ENCODE measurements around the gene TNFRSF1B. TPM values are rescaled to one million over a fixed set of nuclear protein-coding genes. Genes with fewer than 3 reads are reported as not detected.

Gene TNFRSF1B
- total RNA-seq, 1 experiment from 2014 or later, result 0.61 TPM

DNA sequence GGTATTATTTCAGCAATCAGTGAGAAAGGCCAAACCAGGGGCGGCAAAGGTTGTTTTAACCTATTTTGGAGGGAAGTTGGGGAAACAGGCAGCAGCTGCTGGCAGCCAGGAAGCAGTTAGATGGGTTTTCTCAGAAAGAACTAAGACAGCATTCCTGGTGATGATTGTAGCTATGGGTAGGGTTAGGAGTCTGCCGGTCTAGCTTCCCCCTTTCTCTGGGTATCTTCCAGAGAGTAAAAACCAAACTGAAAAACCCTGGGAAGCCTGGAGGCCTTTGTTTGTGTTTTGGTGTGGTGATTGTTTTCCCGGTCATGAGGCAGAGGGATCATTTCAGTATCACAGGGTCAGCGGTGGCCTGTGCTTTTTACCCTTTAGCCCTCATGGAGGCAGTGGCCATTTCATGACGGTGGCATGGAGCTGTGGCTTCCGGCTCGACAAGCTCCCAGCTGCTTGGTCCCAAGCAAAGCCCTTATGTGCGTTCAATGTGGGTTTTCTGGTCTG, 19.5 kb upstream of the TNFRSF1B start:
- peaks cover 0 to 4% of the 10 kb centered on the region in 2 experiments; a peak in 1 of 4 replicates for H3K9me3 ChIP-seq (ENCODE audit: control insufficient read depth in 1 of 2, insufficient read depth in 1 of 2, low read depth in 1 of 2, low read length in 2 of 2)
- H2AFZ ChIP-seq (ENCODE audit: low read depth, low read length, poor library complexity, severe bottlenecking), result peak overlapping the region; percentile 41
- intact Hi-C loops (cut with micrococcal nuclease), result no loop called here
- H3K9me2 ChIP-seq (ENCODE audit: insufficient read depth), result no peaks in the 10 kb centered on the region
- ATAC-seq (no peak), DNase-seq (ENCODE audit: low read depth, low spot score) (no peak)
- POLR2A ChIA-PET, result no interaction called here
- TF ChIP-seq EZH2phosphoT487 (IDR thresholded peaks at IDR 0.05; ENCODE audit: borderline replicate concordance) (no peak), EZH2 (IDR thresholded peaks at IDR 0.05) (no peak), EGR1 (IDR thresholded peaks at IDR 0.05; ENCODE audit: low read depth) (no peak), ZNF274 (IDR thresholded peaks at IDR 0.05; ENCODE audit: low read depth, low read length) (no peak), CTCF (IDR thresholded peaks at IDR 0.05 in 2 of 3, conservative IDR thresholded peaks at IDR 0.05 in 1 of 3; ENCODE audit: borderline replicate concordance in 1 of 3, insufficient read depth in 1 of 3, low read depth in 2 of 3, low read length in 2 of 3) (no peak), SP1 (IDR thresholded peaks at IDR 0.05; ENCODE audit: low read depth) (no peak), YY1 (IDR thresholded peaks at IDR 0.05; ENCODE audit: extremely low read depth, insufficient replicate concordance, low read depth, low read length) (no peak), TCF7L2 (IDR thresholded peaks at IDR 0.05; ENCODE audit: borderline replicate concordance, extremely low read depth, insufficient read depth, insufficient read length) (no peak), ZFX (IDR thresholded peaks at IDR 0.05) (no peak), CEBPB (IDR thresholded peaks at IDR 0.05; ENCODE audit: low read depth) (no peak), MAX (IDR thresholded peaks at IDR 0.05) (no peak)
- TF ChIP-seq, protein P1, sequence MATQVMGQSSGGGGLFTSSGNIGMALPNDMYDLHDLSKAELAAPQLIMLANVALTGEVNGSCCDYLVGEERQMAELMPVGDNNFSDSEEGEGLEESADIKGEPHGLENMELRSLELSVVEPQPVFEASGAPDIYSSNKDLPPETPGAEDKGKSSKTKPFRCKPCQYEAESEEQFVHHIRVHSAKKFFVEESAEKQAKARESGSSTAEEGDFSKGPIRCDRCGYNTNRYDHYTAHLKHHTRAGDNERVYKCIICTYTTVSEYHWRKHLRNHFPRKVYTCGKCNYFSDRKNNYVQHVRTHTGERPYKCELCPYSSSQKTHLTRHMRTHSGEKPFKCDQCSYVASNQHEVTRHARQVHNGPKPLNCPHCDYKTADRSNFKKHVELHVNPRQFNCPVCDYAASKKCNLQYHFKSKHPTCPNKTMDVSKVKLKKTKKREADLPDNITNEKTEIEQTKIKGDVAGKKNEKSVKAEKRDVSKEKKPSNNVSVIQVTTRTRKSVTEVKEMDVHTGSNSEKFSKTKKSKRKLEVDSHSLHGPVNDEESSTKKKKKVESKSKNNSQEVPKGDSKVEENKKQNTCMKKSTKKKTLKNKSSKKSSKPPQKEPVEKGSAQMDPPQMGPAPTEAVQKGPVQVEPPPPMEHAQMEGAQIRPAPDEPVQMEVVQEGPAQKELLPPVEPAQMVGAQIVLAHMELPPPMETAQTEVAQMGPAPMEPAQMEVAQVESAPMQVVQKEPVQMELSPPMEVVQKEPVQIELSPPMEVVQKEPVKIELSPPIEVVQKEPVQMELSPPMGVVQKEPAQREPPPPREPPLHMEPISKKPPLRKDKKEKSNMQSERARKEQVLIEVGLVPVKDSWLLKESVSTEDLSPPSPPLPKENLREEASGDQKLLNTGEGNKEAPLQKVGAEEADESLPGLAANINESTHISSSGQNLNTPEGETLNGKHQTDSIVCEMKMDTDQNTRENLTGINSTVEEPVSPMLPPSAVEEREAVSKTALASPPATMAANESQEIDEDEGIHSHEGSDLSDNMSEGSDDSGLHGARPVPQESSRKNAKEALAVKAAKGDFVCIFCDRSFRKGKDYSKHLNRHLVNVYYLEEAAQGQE (IDR thresholded peaks at IDR 0.05; ENCODE audit: low read depth), result no peak
- TF ChIP-seq, protein P2, sequence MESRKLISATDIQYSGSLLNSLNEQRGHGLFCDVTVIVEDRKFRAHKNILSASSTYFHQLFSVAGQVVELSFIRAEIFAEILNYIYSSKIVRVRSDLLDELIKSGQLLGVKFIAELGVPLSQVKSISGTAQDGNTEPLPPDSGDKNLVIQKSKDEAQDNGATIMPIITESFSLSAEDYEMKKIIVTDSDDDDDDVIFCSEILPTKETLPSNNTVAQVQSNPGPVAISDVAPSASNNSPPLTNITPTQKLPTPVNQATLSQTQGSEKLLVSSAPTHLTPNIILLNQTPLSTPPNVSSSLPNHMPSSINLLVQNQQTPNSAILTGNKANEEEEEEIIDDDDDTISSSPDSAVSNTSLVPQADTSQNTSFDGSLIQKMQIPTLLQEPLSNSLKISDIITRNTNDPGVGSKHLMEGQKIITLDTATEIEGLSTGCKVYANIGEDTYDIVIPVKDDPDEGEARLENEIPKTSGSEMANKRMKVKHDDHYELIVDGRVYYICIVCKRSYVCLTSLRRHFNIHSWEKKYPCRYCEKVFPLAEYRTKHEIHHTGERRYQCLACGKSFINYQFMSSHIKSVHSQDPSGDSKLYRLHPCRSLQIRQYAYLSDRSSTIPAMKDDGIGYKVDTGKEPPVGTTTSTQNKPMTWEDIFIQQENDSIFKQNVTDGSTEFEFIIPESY (IDR thresholded peaks at IDR 0.05; ENCODE audit: extremely low read depth, insufficient replicate concordance, low read length), result no peak
- CTCF ChIA-PET, result interaction anchor here (0.5 to 1.9 kb wide), 2 partner anchors 12 to 22 kb away, joined by 3 to 4 read pairs; no protein-coding TSS in a partner anchor
- RAD21 ChIA-PET (ENCODE audit: low non-redundant PET in 1 of 2, low total read pairs in 2 of 2, uncharacterized antibody in 2 of 2, unreplicated experiment in 2 of 2), result no interaction called here
- H3K4me1 ChIP-seq (ENCODE audit: control insufficient read depth in 1 of 2, insufficient read depth in 2 of 2, low read length in 2 of 2), result peaks cover 11 to 30% of the 10 kb centered on the region in 2 experiments; a peak in 3 of 4 replicates
- H3K9ac ChIP-seq (ENCODE audit: low read length), result no peak overlapping the region
- H4K20me1 ChIP-seq (ENCODE audit: insufficient read depth), result no peaks in the 10 kb centered on the region
- no TSS peak for BruUV-seq (replicated peaks)
- H3K36me3 ChIP-seq (ENCODE audit: control insufficient read depth in 1 of 2, insufficient read depth in 2 of 2, low read length in 2 of 2), result no peaks in the 10 kb centered on the region
- no peaks in the 10 kb centered on the region for H3K79me2 ChIP-seq (ENCODE audit: insufficient read depth, low read length)
- no peaks in the 10 kb centered on the region for H3K27me3 ChIP-seq (ENCODE audit: insufficient read depth, low read length)
- no peak overlapping the region for H3K4me3 ChIP-seq (replicated peaks in 1 of 2; ENCODE audit: low read depth in 1 of 2, low read length in 2 of 2)
- H3K4me2 ChIP-seq (ENCODE audit: low read length), result no peak overlapping the region
- H3K27ac ChIP-seq (ENCODE audit: low read depth, low read length), result no peak overlapping the region
